HG03103 (cell line): Measurements from ENCODE around the gene UROC1.

Experiments used
- ATAC-seq: cut with Tn5 transposase; IDR thresholded peaks from one replicate; pipeline ENCODE4 v1.9.1; 2021; ENCODE audit warnings: low read depth; ENCODE audit not compliant: unreplicated experiment

The UROC1 gene

GRCh38 chr3:126482503-126483255 is 34.9 kb downstream of the UROC1 start:
- no peak for ATAC-seq

- no peak for ATAC-seq
Observed at GRCh38 chr3:126481808-126482502, 35.6 kb downstream of the UROC1 start.

- no peak for ATAC-seq
Observed at GRCh38 chr3:126480861-126481260, 36.7 kb downstream of the UROC1 start.

GRCh38 chr3:126480206-126480605 is 37.4 kb downstream of the UROC1 start:
- no peak for ATAC-seq

- no peak for ATAC-seq
Observed at GRCh38 chr3:126479642-126480041, 37.9 kb downstream of the UROC1 start.

- ATAC-seq, result no peak
Observed at GRCh38 chr3:126478581-126479310, 38.8 kb downstream of the UROC1 start.

GRCh38 chr3:126477061-126477380 is 40.6 kb downstream of the UROC1 start:
- ATAC-seq, result no peak

GRCh38 chr3:126476166-126477060 is 41.2 kb downstream of the UROC1 start:
- ATAC-seq, result peak; percentile 24

- peak; percentile 72 for ATAC-seq
Observed at GRCh38 chr3:126475413-126476114, 42.0 kb downstream of the UROC1 start, which contains the start of gene ZXDC. ZXDC (minus strand) TSS chr3:126475891; CDS start chr3:126475865, 26 bp downstream.

GRCh38 chr3:126474498-126475412 is 42.8 kb downstream of the UROC1 start:
- ATAC-seq, result peak; percentile 24

GRCh38 chr3:126473292-126474168 is 44.0 kb downstream of the UROC1 start:
- ATAC-seq, result no peak

- no peak for ATAC-seq
Observed at GRCh38 chr3:126472277-126473006, 45.1 kb downstream of the UROC1 start.

GRCh38 chr3:126469479-126469878 is 48.1 kb downstream of the UROC1 start:
- no peak for ATAC-seq

- ATAC-seq, result no peak
Observed at GRCh38 chr3:126468028-126468891, 49.3 kb downstream of the UROC1 start.

GRCh38 chr3:126467611-126467955 is 50.0 kb downstream of the UROC1 start:
- ATAC-seq, result no peak

- ATAC-seq, result no peak
Observed at GRCh38 chr3:126466886-126467610, 50.5 kb downstream of the UROC1 start.
